Caki2 (cell line): ENCODE results near the gene SNX15. TPM values are rescaled to one million over a fixed set of nuclear protein-coding genes. Genes with fewer than 3 reads are reported as not detected.
"Not testable (repeated sequence)": the region's sequence is repeated elsewhere in the genome, so short reads cannot be mapped to it uniquely, and the experiment has no call there.

ENCODE experiments used
- DNase-seq: peaks from one replicate; pipeline ENCODE4 v3.0.0-alpha.2; 2015; ENCODE audit warnings: low read depth
- in situ Hi-C: cut with HindIII; loops from 2 replicates; pipeline ENCODE4 v1.10.0; 2016; ENCODE audit warnings: low sequenced_read_pairs, low pct_unique_long_range_greater_than_20kb, mixed read lengths
- total RNA-seq: library from RNA; depleted of rRNA; stranded (reverse); fragments of >200 nt; shearing (Covaris generic); gene quantifications from 2 replicates; pipeline ENCODE4 v1.2.3, GENCODE V29; 2014; ENCODE audit warnings: low replicate concordance

SNX15 gene
- total RNA-seq, 1 experiment from 2014 or later, result 16.8 TPM

GRCh38 chr11:65013130-65013887 is 13.9 kb upstream of the SNX15 start:
- peak; percentile 82 for DNase-seq
- in situ Hi-C loops, result no loop called here

GRCh38 chr11:65013888-65014725 is 13.1 kb upstream of the SNX15 start, which contains the start of gene ARL2:
TSS of gene ARL2 (plus strand) at chr11:65014160. CDS start at chr11:65014208, 48 bp downstream.
- DNase-seq, result peak; percentile 85
- in situ Hi-C loops, result no loop called here

GRCh38 chr11:65014726-65015227 is 12.5 kb upstream of the SNX15 start:
- DNase-seq, result no peak
- in situ Hi-C loops, result no loop called here

- in situ Hi-C loops, result no loop called here
- no peak for DNase-seq
These were observed 10.5 kb upstream of the SNX15 start for GRCh38 chr11:65016705-65017104.

GRCh38 chr11:65017937-65018336 is 9.3 kb upstream of the SNX15 start:
- in situ Hi-C loops, result no loop called here
- DNase-seq, result no peak

GRCh38 chr11:65019824-65020223 is 7.4 kb upstream of the SNX15 start:
- DNase-seq, result no peak
- in situ Hi-C loops, result no loop called here

- in situ Hi-C loops, result no loop called here
These were observed 6.2 kb upstream of the SNX15 start for GRCh38 chr11:65021003-65021402.

GRCh38 chr11:65021509-65021908 is 5.7 kb upstream of the SNX15 start:
- in situ Hi-C loops, result no loop called here
- no peak for DNase-seq

More at GRCh38 chr11:65021003-65021402, 6.2 kb upstream of the SNX15 start:
- no peak for DNase-seq

GRCh38 chr11:65023502-65023901 is 3.7 kb upstream of the SNX15 start:
- in situ Hi-C loops, DNase-seq: not testable (repeated sequence)

GRCh38 chr11:65026810-65027209 is 429 bp upstream of the SNX15 start:
- DNase-seq, result no peak
- in situ Hi-C loops, result no loop called here

GRCh38 chr11:65032216-65032615 is 5.0 kb downstream of the SNX15 start:
- in situ Hi-C loops, result no loop called here
- DNase-seq, result no peak

- no peak for DNase-seq
These were observed 7.2 kb downstream of the SNX15 start for GRCh38 chr11:65034423-65034822.

GRCh38 chr11:65035579-65035978 is 8.3 kb downstream of the SNX15 start:
- in situ Hi-C loops, result no loop called here
- no peak for DNase-seq

More at GRCh38 chr11:65034423-65034822, 7.2 kb downstream of the SNX15 start:
- in situ Hi-C loops, result no loop called here

GRCh38 chr11:65036931-65037330 is 9.7 kb downstream of the SNX15 start:
- DNase-seq, result no peak
- in situ Hi-C loops, result no loop called here

GRCh38 chr11:65040520-65040846 is 13.2 kb downstream of the SNX15 start:
- no peak for DNase-seq
- in situ Hi-C loops, result no loop called here

- in situ Hi-C loops, result no loop called here
- peak; percentile 94 for DNase-seq
These were observed 13.8 kb downstream of the SNX15 start, which contains the start of gene SAC3D1 for GRCh38 chr11:65040847-65041622. TSS of gene SAC3D1 (plus strand) at chr11:65041210. CDS start at chr11:65041293, 83 bp downstream.

GRCh38 chr11:65042891-65043290 is 15.7 kb downstream of the SNX15 start:
- no peak for DNase-seq
- in situ Hi-C loops, result no loop called here

- in situ Hi-C loops, result no loop called here
- no peak for DNase-seq
These were observed 16.8 kb downstream of the SNX15 start for GRCh38 chr11:65043881-65044501.
